GM12892 (cell line): Measurements from ENCODE around the gene RGS7.

Experiments used
- POLR2A ChIP-seq: IDR thresholded peaks from 2 replicates; pipeline ENCODE4 v1.6.1; 2011; ENCODE audit warnings: low read depth, low read length, control low read depth
- POLR2AphosphoS5 ChIP-seq: IDR thresholded peaks from 2 replicates; pipeline ENCODE4 v1.6.1; 2011; ENCODE audit warnings: low read depth, low read length, control low read depth

- TF ChIP-seq POLR2A (no peak), POLR2AphosphoS5 (no peak)
These were observed 5.2 kb downstream of the RGS7 start for GRCh38 chr1:241351841-241352240.
